ENCODE data around the gene XKR3.

XKR3 gene

DNA sequence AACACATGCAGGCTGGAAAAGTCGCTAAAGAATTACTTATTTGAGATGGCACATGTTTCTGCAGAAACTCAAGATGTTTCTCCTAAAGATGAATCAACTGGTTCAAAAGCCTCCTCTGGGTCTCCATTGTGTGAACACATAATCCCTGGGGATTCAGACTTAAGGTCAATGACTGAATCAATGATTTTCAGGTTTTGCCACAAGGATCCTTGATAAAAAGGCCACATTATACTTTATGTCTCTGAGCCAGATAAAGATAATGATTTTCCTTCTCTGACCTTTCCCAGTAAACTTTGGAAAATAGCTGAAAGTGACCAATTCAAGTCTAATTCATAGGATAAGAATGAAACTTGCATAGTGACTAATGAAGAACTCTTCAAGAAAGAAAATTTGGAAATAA is 2.3 kb upstream of the XKR3 start:
- TF ChIP-seq, protein P1, sequence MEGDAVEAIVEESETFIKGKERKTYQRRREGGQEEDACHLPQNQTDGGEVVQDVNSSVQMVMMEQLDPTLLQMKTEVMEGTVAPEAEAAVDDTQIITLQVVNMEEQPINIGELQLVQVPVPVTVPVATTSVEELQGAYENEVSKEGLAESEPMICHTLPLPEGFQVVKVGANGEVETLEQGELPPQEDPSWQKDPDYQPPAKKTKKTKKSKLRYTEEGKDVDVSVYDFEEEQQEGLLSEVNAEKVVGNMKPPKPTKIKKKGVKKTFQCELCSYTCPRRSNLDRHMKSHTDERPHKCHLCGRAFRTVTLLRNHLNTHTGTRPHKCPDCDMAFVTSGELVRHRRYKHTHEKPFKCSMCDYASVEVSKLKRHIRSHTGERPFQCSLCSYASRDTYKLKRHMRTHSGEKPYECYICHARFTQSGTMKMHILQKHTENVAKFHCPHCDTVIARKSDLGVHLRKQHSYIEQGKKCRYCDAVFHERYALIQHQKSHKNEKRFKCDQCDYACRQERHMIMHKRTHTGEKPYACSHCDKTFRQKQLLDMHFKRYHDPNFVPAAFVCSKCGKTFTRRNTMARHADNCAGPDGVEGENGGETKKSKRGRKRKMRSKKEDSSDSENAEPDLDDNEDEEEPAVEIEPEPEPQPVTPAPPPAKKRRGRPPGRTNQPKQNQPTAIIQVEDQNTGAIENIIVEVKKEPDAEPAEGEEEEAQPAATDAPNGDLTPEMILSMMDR (IDR thresholded peaks at IDR 0.05; ENCODE audit: control extremely low read depth, extremely low read depth, low read depth, missing control alignments): no peak
- ChIA-PET POLR2A (no interaction called here), CTCF (no interaction called here)
- no peak for DNase-seq (ENCODE audit: extremely low spot score)

DNA sequence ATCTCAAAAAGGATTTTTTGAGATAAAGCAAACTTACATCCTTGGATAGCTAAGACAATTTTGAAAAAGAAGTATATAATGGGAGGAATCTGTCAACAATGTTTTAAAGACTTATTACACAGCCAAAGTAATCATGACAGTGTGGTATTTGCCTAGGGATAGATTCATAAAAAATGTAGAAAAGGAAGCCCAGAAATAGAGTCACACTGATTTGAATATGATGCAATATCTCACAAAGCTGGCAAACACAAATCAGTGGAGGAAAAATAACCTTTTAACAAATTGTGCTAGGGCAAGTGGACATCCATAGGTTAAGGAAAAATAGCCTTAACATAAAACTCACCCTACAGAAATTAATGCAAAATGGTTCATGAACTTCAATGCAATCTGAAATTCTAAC is 6.0 kb downstream of the XKR3 start:
- ChIA-PET POLR2A (no interaction called here), CTCF (interaction anchor here (1.2 kb wide), 1 partner anchor 11 kb away, joined by 3 read pairs; no protein-coding TSS in a partner anchor)
- no peak for DNase-seq (ENCODE audit: extremely low spot score)
- TF ChIP-seq, protein P1 (IDR thresholded peaks at IDR 0.05; ENCODE audit: control extremely low read depth, extremely low read depth, low read depth, missing control alignments): no peak

DNA sequence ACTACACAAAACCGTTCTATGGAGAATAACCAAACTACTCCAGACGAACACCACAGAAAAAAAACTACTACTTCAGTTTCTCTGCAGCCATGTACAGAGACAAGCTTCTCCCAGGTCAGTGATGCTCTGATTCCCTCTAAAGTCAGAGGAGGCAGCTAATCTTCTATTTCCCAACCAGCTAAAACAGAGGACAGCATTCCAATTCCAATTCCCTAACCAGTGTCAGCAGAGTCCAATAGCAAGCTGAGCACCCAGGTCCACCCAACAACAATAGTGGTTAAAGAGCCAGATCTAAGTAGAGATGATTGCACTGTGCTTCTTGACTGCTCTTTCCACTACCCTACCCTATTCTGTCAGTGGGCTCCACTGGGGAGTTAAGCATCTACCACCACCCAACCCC is 6.7 kb downstream of the XKR3 start:
- TF ChIP-seq, protein P1 (IDR thresholded peaks at IDR 0.05; ENCODE audit: control extremely low read depth, extremely low read depth, low read depth, missing control alignments): no peak
- CTCF ChIA-PET: interaction anchor here (1.2 kb wide), 1 partner anchor 12 kb away, joined by 3 read pairs; no protein-coding TSS in a partner anchor
- DNase-seq (ENCODE audit: extremely low spot score): no peak
- POLR2A ChIA-PET: no interaction called here

DNA sequence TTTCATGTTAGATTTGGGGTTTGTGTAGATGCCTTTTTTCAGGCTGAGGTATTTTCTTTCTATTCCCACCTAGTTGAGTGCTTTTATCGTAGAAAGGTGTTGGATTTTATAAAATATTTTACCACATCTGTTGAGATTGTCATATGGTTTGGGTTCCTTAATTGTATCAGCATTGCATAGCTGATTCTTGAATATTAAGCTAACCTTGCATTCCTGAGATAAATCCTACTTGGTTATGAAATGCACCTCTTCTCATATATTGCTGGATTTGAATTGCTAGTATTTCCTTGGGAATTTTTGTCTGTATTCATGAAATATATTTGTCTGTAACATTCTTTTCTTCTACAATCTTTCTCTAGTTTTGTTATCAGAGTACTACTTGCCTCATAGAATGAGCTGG is 10.1 kb downstream of the XKR3 start:
- TF ChIP-seq, protein P1 (IDR thresholded peaks at IDR 0.05; ENCODE audit: control extremely low read depth, extremely low read depth, low read depth, missing control alignments): no peak
- ChIA-PET CTCF (no interaction called here), POLR2A (no interaction called here)
- no peak for DNase-seq (ENCODE audit: extremely low spot score)

DNA sequence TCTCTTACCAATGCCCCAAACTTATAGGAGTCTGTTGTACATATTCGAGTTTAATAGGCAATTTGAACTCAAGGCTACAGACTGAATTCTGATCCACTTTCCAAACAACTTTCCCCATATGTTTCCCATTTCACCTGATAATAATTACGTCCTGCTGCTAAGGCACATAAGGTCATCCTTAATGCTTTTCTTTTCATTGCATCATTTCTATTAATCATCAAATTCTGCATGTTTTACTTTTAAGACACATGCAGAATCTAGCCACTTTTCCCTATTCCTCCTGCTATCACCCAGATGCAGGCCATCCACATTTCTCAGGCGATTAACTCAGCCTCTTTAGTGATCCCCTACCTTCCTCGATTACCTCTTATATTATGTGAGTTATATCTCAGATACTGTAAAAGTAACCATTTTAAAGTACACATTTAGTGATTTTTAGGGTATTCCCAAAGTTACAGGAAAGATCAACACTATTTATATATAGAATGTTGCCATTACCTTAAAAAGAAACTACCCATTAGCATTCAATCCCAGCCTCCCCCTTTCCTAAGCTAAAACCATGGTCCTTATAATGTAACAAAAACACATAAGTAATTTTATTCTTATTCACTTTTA is 14.9 kb downstream of the XKR3 start:
- CTCF ChIA-PET: no interaction called here
- POLR2A ChIA-PET: no interaction called here
- DNase-seq (ENCODE audit: extremely low spot score): no peak
- TF ChIP-seq, protein P1 (IDR thresholded peaks at IDR 0.05; ENCODE audit: control extremely low read depth, extremely low read depth, low read depth, missing control alignments): no peak

DNA sequence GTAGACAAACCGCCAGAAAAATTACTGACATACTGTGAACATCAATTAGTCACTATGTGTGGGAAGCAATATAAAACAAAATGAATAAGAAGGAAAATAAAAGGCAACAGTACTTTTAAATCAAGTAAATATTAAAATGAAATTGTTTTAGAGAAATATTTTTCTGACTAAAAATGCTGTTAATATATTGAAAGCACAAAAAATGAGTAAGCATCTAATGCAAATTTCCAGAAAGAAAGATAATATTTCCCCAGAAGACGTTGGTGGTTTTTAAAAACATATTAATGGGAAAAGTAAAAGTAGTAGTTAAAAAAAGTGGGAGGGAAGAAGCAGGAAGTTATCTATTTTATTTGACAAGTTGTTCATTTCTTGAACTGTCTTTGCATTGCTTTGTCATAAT is 16.5 kb downstream of the XKR3 start:
- TF ChIP-seq, protein P1 (IDR thresholded peaks at IDR 0.05; ENCODE audit: control extremely low read depth, extremely low read depth, low read depth, missing control alignments): no peak
- CTCF ChIA-PET: interaction anchor here (1.4 kb wide), 1 partner anchor 25 kb away, joined by 4 read pairs; no protein-coding TSS in a partner anchor

More for the DNA sequence above, 16.5 kb downstream of the XKR3 start:
- DNase-seq (ENCODE audit: extremely low spot score): no peak
- POLR2A ChIA-PET: no interaction called here

All from GM10248 (cell line).